Nephron (organoid): Measurements from ENCODE around the gene LOXHD1.

ENCODE experiments used
- H3K27ac Mint-ChIP-seq, 3 experiments: 2 replicates each; pipeline ENCODE4 v1.8.0; 2020; ENCODE audit warnings: mixed read lengths in 3 of 3, mild to moderate bottlenecking in 2 of 3, moderate library complexity in 1 of 3
- H3K27me3 Mint-ChIP-seq: 2 replicates; pipeline ENCODE4 v1.8.0; 2021; ENCODE audit warnings: low read depth, mild to moderate bottlenecking, moderate library complexity, mixed read lengths
- H3K36me3 Mint-ChIP-seq: 2 replicates; pipeline ENCODE4 v1.8.0; 2020; ENCODE audit warnings: low read depth, mixed read lengths
- H3K4me1 Mint-ChIP-seq: 2 replicates; pipeline ENCODE4 v1.8.0; 2020; ENCODE audit warnings: mixed read lengths
- H3K4me3 Mint-ChIP-seq, 3 experiments: 2 replicates each; pipeline ENCODE4 v1.8.0; 2020; ENCODE audit warnings: mild to moderate bottlenecking in 3 of 3, mixed read lengths in 3 of 3, moderate library complexity in 2 of 3
- H3K9me3 Mint-ChIP-seq: 2 replicates; pipeline ENCODE4 v1.8.0; 2020; ENCODE audit warnings: mixed read lengths
- CTCF ChIP-seq, 3 experiments: fragments of 200-600 bp; sonication (generic); IDR thresholded peaks; one replicate each; pipeline ENCODE4 v1.5.0; 2021; ENCODE audit warnings: antibody characterized with exemption in 3 of 3; ENCODE audit not compliant: unreplicated experiment in 3 of 3

The LOXHD1 gene

GRCh38 chr18:46657115-46657955 is at the start of gene LOXHD1:
Gene LOXHD1, minus strand, starts transcription at chr18:46657220. Its CDS starts 187 bp downstream, at chr18:46657033.
- Mint-ChIP-seq H3K36me3 (no peaks in the 10 kb centered on the region), H3K4me3 (no peak within 1 kb of the TSS), H3K27ac (no peak within 1 kb of the TSS), H3K9me3 (no peaks in the 10 kb centered on the region), H3K4me1 (no peaks in the 10 kb centered on the region), H3K27me3 (peaks cover 14% of the 10 kb centered on the region)
- no peak for TF ChIP-seq CTCF (IDR thresholded peaks at IDR 0.05; ENCODE audit: unreplicated experiment in 3 of 3)

GRCh38 chr18:46705521-46705920 is 48.5 kb upstream of the LOXHD1 start:
- Mint-ChIP-seq H3K4me3 (no peak overlapping the region), H3K9me3 (no peaks in the 10 kb centered on the region), H3K4me1 (peaks cover 6% of the 10 kb centered on the region), H3K36me3 (no peaks in the 10 kb centered on the region), H3K27ac (no peak overlapping the region), H3K27me3 (peaks cover 10% of the 10 kb centered on the region)
- no peak for TF ChIP-seq CTCF (IDR thresholded peaks at IDR 0.05; ENCODE audit: unreplicated experiment in 3 of 3)

- H3K9me3 Mint-ChIP-seq: no peaks in the 10 kb centered on the region
- H3K27ac Mint-ChIP-seq: no peak overlapping the region
- no peaks in the 10 kb centered on the region for H3K36me3 Mint-ChIP-seq
Observed at GRCh38 chr18:46704816-46705215, 47.8 kb upstream of the LOXHD1 start.

GRCh38 chr18:46704189-46704588 is 47.2 kb upstream of the LOXHD1 start:
- Mint-ChIP-seq H3K4me1 (no peaks in the 10 kb centered on the region), H3K27me3 (peaks cover 6% of the 10 kb centered on the region)
- no peak for TF ChIP-seq CTCF (IDR thresholded peaks at IDR 0.05; ENCODE audit: unreplicated experiment in 3 of 3)

More at GRCh38 chr18:46704816-46705215, 47.8 kb upstream of the LOXHD1 start:
- Mint-ChIP-seq H3K27me3 (peaks cover 10% of the 10 kb centered on the region), H3K4me3 (no peak overlapping the region), H3K4me1 (peaks cover 6% of the 10 kb centered on the region)
- no peak for TF ChIP-seq CTCF (IDR thresholded peaks at IDR 0.05; ENCODE audit: unreplicated experiment in 3 of 3)

GRCh38 chr18:46702471-46702870 is 45.5 kb upstream of the LOXHD1 start:
- no peaks in the 10 kb centered on the region for H3K9me3 Mint-ChIP-seq
- H3K27me3 Mint-ChIP-seq: peaks cover 4% of the 10 kb centered on the region
- no peaks in the 10 kb centered on the region for H3K4me1 Mint-ChIP-seq
- no peak for TF ChIP-seq CTCF (IDR thresholded peaks at IDR 0.05; ENCODE audit: unreplicated experiment in 3 of 3)
- H3K27ac Mint-ChIP-seq: no peak overlapping the region
- no peak overlapping the region for H3K4me3 Mint-ChIP-seq
- no peaks in the 10 kb centered on the region for H3K36me3 Mint-ChIP-seq

More at GRCh38 chr18:46704189-46704588, 47.2 kb upstream of the LOXHD1 start:
- H3K27ac Mint-ChIP-seq: no peak overlapping the region
- H3K4me3 Mint-ChIP-seq: no peak overlapping the region
- no peaks in the 10 kb centered on the region for H3K9me3 Mint-ChIP-seq
- H3K36me3 Mint-ChIP-seq: no peaks in the 10 kb centered on the region
